K562 (cell line): ENCODE measurements around the gene STING1. TPM values are rescaled to one million over a fixed set of nuclear protein-coding genes. Genes with fewer than 3 reads are reported as not detected.

Experiments
- CTCFL ChIP-seq: IDR thresholded peaks from 2 replicates; pipeline ENCODE4 v1.6.1; 2011; ENCODE audit warnings: borderline replicate concordance, low read depth, mild to moderate bottlenecking, moderate library complexity, low read length; ENCODE audit not compliant: insufficient read depth, poor library complexity, severe bottlenecking
- DNMT1 ChIP-seq: fragments of 450-650 bp; IDR thresholded peaks from 2 replicates; pipeline ENCODE4 v1.6.1; 2016; ENCODE audit warnings: antibody characterized with exemption, mild to moderate bottlenecking
- ELK3 ChIP-seq: fragments of 450-650 bp; formaldehyde crosslinking; IDR thresholded peaks from 2 replicates; pipeline ENCODE4 v1.4.0; 2020; ENCODE audit warnings: mild to moderate bottlenecking
- FOXJ2 ChIP-seq: fragments of 200-800 bp; sonication (Bioruptor generic); IDR thresholded peaks from 2 replicates; pipeline ENCODE4 v1.6.1; 2016; ENCODE audit warnings: missing genetic modification characterization, missing compliant biosample characterization
- ID3 ChIP-seq, 2 experiments: fragments of 250-450 bp in 1 of 2; fragments of 450-650 bp in 1 of 2; sonication (Bioruptor Pico) in 1 of 2; IDR thresholded peaks; 2 replicates each; pipeline versions ENCODE4 v1.6.1 to v1.8.0; 2016 to 2021; ENCODE audit warnings: mild to moderate bottlenecking in 2 of 2, moderate library complexity in 2 of 2, missing compliant biosample characterization in 1 of 2, missing genetic modification characterization in 1 of 2
- KLF13 ChIP-seq: fragments of 450-650 bp; IDR thresholded peaks from 2 replicates; pipeline ENCODE4 v1.6.1; 2016; ENCODE audit warnings: missing genetic modification characterization, low read depth, mild to moderate bottlenecking, missing compliant biosample characterization, moderate library complexity, borderline replicate concordance
- MTA3 ChIP-seq: fragments of 450-650 bp; formaldehyde crosslinking; IDR thresholded peaks from 2 replicates; pipeline ENCODE4 v1.6.1; 2017; ENCODE audit warnings: mild to moderate bottlenecking, borderline replicate concordance
- NFRKB ChIP-seq: fragments of 450-650 bp; IDR thresholded peaks from 2 replicates; pipeline ENCODE4 v1.6.1; 2016; ENCODE audit warnings: low read depth
- PRPF4 ChIP-seq: fragments of 200-400 bp; formaldehyde crosslinking; IDR thresholded peaks from one replicate; pipeline ENCODE4 v1.6.1; 2017; ENCODE audit warnings: low read length, low read depth, mild to moderate bottlenecking; ENCODE audit not compliant: insufficient read depth, poor library complexity, severe bottlenecking
- RNF219 ChIP-seq: fragments of 250-450 bp; sonication (Bioruptor Pico); IDR thresholded peaks from 2 replicates; pipeline ENCODE4 v1.5.0; 2022; ENCODE audit warnings: mild to moderate bottlenecking
- SNIP1 ChIP-seq: fragments of 450-650 bp; IDR thresholded peaks from 2 replicates; pipeline ENCODE4 v1.7.1; 2017; ENCODE audit warnings: low read depth, mild to moderate bottlenecking
- SRSF9 ChIP-seq: fragments of 200-400 bp; formaldehyde crosslinking; IDR thresholded peaks from 2 replicates; pipeline ENCODE4 v1.6.1; 2017; ENCODE audit warnings: low read depth, low read length, borderline replicate concordance
- ZNF511 ChIP-seq: sonication (generic); formaldehyde crosslinking; IDR thresholded peaks from 2 replicates; pipeline ENCODE4 v1.8.0; 2022; ENCODE audit warnings: mild to moderate bottlenecking, missing genetic modification reagents
- ZNF586 ChIP-seq: fragments of 450-650 bp; formaldehyde crosslinking; conservative IDR thresholded peaks from 2 replicates; pipeline ENCODE4 v1.4.0; 2020; ENCODE audit warnings: mild to moderate bottlenecking, moderate library complexity
- polyA plus RNA-seq, 8 experiments: library from polyadenylated mRNA; depleted of rRNA in 4 of 8; stranded (reverse) in 5 of 8; unstranded in 3 of 8; fragments of >200 nt; fragmentation: Nextera tagmentation in 2 of 8; fragmentation: Illumina TruSeq in 1 of 8; extraction: Ambion mirVana in 2 of 8; extraction: Trizol in 1 of 8; gene quantifications; 2 replicates each; pipeline versions ENCODE4 v1.2.1 to v1.2.3, GENCODE V29; 2011 to 2014; ENCODE audit warnings: inconsistent platforms in 1 of 8, missing spikeins in 1 of 8
- total RNA-seq, 7 experiments: library from RNA; depleted of rRNA in 6 of 7; stranded (reverse); fragments of >200 nt in 6 of 7; fragmentation: Illumina TruSeq in 2 of 7; extraction: Trizol in 2 of 7; gene quantifications; 2 replicates each; pipeline versions ENCODE4 v1.2.1 to v1.2.3, GENCODE V29; 2011 to 2021; ENCODE audit warnings: low replicate concordance in 1 of 7
- TF ChIP-seq, protein P1 (sequence below): sonication (generic); formaldehyde crosslinking; IDR thresholded peaks from 2 replicates; pipeline ENCODE4 v1.8.1; 2023; ENCODE audit warnings: mild to moderate bottlenecking, missing genetic modification reagents

STING1 gene
- total and polyA plus RNA-seq, 9 of the 15 experiments (the other 6 are each of a cell fraction or from before 2014, with no cell fraction given) = 20.8 to 69.1 (median 44.7) TPM

DNA sequence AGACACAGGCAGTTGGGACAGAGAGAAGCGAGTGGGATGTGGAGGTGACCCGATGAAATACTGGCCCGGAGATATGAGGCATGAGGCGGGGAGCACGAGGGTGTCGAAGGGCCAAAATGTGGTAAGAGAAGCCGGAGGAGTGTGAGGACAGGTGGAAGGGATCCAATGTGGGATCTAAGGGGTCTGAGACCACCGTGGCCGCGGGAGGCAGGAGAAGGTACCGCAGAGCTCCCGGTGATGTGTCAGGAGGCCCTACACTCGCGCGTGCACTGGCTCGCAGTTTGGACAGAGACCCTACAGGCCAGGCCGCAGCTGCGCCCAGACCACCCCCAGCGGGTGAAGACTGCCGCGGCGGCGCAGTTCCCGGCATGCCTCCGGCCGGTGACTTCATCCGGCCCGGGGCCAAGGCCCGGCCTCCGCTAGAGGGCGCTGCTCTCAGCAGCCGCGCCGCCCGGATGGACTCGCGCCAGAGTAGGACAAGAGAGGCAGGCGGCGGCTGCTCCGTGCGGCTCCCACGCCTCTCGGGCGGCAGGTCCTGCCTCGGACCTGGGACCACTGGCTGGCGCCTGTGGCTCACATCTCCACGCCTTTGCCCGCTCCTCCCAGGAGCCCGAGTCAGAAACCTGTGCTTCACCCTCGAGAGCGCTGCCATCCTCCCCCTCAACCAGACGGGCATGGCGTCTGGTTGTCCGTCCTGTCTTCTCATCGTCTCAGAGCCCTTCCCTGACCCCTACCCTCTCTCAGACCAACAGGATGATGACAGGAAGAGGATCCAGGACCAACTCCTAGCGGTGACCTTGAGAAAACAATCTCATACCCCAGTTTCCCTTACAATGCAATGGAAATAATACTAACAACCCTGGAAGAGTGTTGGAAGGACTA, 35.4 kb upstream of the STING1 start (continued):
- TF ChIP-seq RNF219 (CRISPR knock-in tag) (no peak), SNIP1 (no peak), PRPF4 (no peak), ID3 (CRISPR knock-in tag; IDR thresholded peaks at IDR 0.05) (no peak), ID3 (tag; IDR thresholded peaks at IDR 0.05) (peak; percentile 87), KLF13 (tag) (peak; percentile 35; the same call in 1 of the 2 replicates), CTCFL (peak; percentile 98), ZNF511 (0 out of 2 replicates have a peak, but pooled peaks have one; percentile 33), MTA3 (peak; percentile 92), ELK3 (CRISPR knock-in tag) (no peak), SRSF9 (no peak), FOXJ2 (no peak), ZNF586 (CRISPR knock-in tag) (no peak), NFRKB (peak; percentile 69), DNMT1 (no peak)
- TF ChIP-seq, protein P1, sequence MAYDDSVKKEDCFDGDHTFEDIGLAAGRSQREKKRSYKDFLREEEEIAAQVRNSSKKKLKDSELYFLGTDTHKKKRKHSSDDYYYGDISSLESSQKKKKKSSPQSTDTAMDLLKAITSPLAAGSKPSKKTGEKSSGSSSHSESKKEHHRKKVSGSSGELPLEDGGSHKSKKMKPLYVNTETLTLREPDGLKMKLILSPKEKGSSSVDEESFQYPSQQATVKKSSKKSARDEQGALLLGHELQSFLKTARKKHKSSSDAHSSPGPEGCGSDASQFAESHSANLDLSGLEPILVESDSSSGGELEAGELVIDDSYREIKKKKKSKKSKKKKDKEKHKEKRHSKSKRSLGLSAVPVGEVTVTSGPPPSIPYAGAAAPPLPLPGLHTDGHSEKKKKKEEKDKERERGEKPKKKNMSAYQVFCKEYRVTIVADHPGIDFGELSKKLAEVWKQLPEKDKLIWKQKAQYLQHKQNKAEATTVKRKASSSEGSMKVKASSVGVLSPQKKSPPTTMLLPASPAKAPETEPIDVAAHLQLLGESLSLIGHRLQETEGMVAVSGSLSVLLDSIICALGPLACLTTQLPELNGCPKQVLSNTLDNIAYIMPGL = peak; percentile 79; the same call in 1 of the 2 replicates
